HG02798 (cell line): ENCODE results near the gene POPDC2.
A peak's percentile ranks its signal among the peaks of the same experiment; 100 is the strongest.

ENCODE experiments used
- ATAC-seq: cut with Tn5 transposase; IDR thresholded peaks from one replicate; pipeline ENCODE4 v1.9.1; 2021; ENCODE audit warnings: mild to moderate bottlenecking; ENCODE audit not compliant: unreplicated experiment, poor library complexity

Gene POPDC2

GRCh38 chr3:119642746-119643473 lies 17.5 kb downstream of the POPDC2 start:
- no peak for ATAC-seq

- ATAC-seq: no peak
These were observed 19.0 kb downstream of the POPDC2 start for GRCh38 chr3:119641416-119641815.

- no peak for ATAC-seq
These were observed 20.7 kb downstream of the POPDC2 start for GRCh38 chr3:119639494-119640350.

- peak; percentile 38 for ATAC-seq
These were observed 22.5 kb downstream of the POPDC2 start for GRCh38 chr3:119637679-119638477.

GRCh38 chr3:119636891-119637611 lies 23.3 kb downstream of the POPDC2 start:
- no peak for ATAC-seq

- ATAC-seq: no peak
These were observed 24.1 kb downstream of the POPDC2 start for GRCh38 chr3:119636249-119636648.

- no peak for ATAC-seq
These were observed 24.7 kb downstream of the POPDC2 start for GRCh38 chr3:119635719-119636118.

GRCh38 chr3:119632829-119633228 lies 27.6 kb downstream of the POPDC2 start:
- ATAC-seq: no peak

- no peak for ATAC-seq
These were observed 28.2 kb downstream of the POPDC2 start for GRCh38 chr3:119632216-119632615.

GRCh38 chr3:119631516-119631915 lies 28.9 kb downstream of the POPDC2 start:
- ATAC-seq: no peak

GRCh38 chr3:119630880-119631329 lies 29.5 kb downstream of the POPDC2 start:
- no peak for ATAC-seq

- no peak for ATAC-seq
These were observed 30.1 kb downstream of the POPDC2 start for GRCh38 chr3:119630128-119630879.

GRCh38 chr3:119628816-119629445 lies 31.5 kb downstream of the POPDC2 start:
- peak; percentile 37 for ATAC-seq

GRCh38 chr3:119628390-119628789 lies 32.0 kb downstream of the POPDC2 start:
- ATAC-seq: peak; percentile 65

GRCh38 chr3:119627461-119627860 lies 32.9 kb downstream of the POPDC2 start:
- ATAC-seq: no peak

- no peak for ATAC-seq
These were observed 34.2 kb downstream of the POPDC2 start for GRCh38 chr3:119626196-119626595.

GRCh38 chr3:119625451-119626153 lies 34.8 kb downstream of the POPDC2 start:
- no peak for ATAC-seq

- no peak for ATAC-seq
These were observed 36.2 kb downstream of the POPDC2 start for GRCh38 chr3:119624002-119624720.
